ENCODE results near the gene EYS. TPM values are rescaled to one million over a fixed set of nuclear protein-coding genes. Genes with fewer than 3 reads are reported as not detected.

Gene EYS
- total and polyA plus RNA-seq, 8 donors = 0.55 to 0.58 TPM; not detected in 6

DNA sequence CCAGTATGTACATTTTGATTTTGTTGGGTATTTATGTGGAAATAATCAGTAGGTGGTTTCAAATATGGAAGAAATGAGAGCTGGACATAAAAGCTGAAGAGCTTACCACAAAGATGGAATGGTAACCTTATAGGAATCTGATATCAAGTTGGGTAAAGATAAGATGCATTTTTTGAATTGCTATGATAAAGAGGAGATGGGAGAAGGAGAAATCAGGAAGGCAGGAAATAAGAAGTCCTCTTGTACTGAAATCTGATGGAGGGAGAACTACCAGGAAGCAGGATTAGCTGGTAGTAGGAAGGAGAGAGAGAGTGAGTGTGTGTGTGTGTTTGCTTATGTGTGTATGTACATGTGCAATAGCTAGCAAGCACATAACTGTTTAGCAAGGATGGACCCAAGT, 1603.0 kb downstream of the EYS start:
- no peak overlapping the region for H3K4me3 ChIP-seq
- intact Hi-C loops (cut with DNase I; ENCODE audit: low total_unique reads) = no loop called here
- DNase-seq = no peak
- H3K36me3 ChIP-seq = no peaks in the 10 kb centered on the region
- H3K27me3 ChIP-seq = no peaks in the 10 kb centered on the region
- H3K27ac ChIP-seq = no peak overlapping the region
- H3K9me3 ChIP-seq = no peaks in the 10 kb centered on the region
- H3K4me1 ChIP-seq = no peaks in the 10 kb centered on the region
- TF ChIP-seq POLR2A (IDR thresholded peaks at IDR 0.05) = no peak
- no peak for TF ChIP-seq POLR2AphosphoS5 (IDR thresholded peaks at IDR 0.05)
- TF ChIP-seq, protein P1, sequence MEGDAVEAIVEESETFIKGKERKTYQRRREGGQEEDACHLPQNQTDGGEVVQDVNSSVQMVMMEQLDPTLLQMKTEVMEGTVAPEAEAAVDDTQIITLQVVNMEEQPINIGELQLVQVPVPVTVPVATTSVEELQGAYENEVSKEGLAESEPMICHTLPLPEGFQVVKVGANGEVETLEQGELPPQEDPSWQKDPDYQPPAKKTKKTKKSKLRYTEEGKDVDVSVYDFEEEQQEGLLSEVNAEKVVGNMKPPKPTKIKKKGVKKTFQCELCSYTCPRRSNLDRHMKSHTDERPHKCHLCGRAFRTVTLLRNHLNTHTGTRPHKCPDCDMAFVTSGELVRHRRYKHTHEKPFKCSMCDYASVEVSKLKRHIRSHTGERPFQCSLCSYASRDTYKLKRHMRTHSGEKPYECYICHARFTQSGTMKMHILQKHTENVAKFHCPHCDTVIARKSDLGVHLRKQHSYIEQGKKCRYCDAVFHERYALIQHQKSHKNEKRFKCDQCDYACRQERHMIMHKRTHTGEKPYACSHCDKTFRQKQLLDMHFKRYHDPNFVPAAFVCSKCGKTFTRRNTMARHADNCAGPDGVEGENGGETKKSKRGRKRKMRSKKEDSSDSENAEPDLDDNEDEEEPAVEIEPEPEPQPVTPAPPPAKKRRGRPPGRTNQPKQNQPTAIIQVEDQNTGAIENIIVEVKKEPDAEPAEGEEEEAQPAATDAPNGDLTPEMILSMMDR (IDR thresholded peaks at IDR 0.05) = no peak
- no peak for TF ChIP-seq EP300 (IDR thresholded peaks at IDR 0.05)

DNA sequence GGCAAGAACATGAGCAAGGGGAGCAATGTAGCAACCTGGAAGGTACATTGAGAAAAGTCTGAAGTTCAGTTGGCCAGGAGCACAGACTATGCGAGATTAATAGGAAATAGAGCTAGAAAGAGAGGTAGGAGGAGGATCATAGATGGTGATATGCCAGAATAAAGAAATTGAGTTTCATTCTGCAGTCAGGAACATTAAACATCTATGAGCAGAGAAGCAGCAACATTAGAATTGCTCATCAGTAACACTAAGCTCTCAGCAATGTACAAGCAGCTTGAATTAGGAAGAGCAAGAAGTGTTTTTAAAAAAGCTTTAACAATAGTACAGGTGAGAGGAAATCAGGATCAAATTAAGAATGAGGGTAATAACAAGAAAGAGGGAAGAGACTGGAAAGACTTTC, 1603.5 kb downstream of the EYS start:
- intact Hi-C loops (cut with DNase I; ENCODE audit: low total_unique reads) = no loop called here

DNA sequence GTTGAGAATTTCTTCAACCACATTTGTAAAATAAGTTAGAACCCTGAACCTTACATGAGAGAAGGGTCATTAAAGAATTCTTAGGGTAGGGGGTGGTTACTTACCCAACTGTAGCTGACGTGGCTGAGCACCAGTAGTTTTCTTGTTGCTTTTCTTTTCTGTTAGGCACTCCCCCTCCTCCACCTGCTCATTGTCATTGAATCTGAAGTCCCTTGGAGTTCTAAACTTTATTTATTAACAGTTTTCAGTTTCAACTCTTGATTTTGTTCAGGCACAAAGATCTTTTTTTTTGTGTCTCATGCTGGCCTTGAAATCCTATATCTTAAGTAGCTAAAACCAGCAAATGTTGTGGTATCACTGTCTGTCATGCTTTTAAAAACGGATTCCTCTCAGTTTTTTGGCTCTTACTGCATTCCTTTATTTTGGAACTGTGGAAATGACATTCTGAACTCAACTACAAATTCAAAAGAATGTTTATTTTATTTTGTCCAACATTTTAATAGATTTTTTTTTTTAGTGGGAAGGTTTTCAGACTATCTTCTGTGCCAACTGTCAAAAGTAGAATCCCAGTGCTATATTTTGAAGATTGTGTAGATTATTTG, 1606.2 kb downstream of the EYS start:
- H3K9me3 ChIP-seq = peaks cover 0 to 10% (median 3%) of the 10 kb centered on the region in 4 donors
- no peak overlapping the region for H3K27ac ChIP-seq
- DNase-seq = no peak
- TF ChIP-seq, protein P1 (IDR thresholded peaks at IDR 0.05) = no peak
- TF ChIP-seq POLR2A (IDR thresholded peaks at IDR 0.05) (no peak), EP300 (IDR thresholded peaks at IDR 0.05) (no peak), POLR2AphosphoS5 (IDR thresholded peaks at IDR 0.05) (no peak)
- no peaks in the 10 kb centered on the region for H3K4me1 ChIP-seq
- intact Hi-C loops (cut with DNase I; ENCODE audit: low total_unique reads) = no loop called here
- 27 to 35% (median 33%) methylated on average over 2 of the region's 2 CpGs for WGBS, 5 donors
- no peaks in the 10 kb centered on the region for H3K27me3 ChIP-seq
- no peak overlapping the region for H3K4me3 ChIP-seq
- no peaks in the 10 kb centered on the region for H3K36me3 ChIP-seq

More for the DNA sequence above, 1603.5 kb downstream of the EYS start:
- TF ChIP-seq POLR2A (IDR thresholded peaks at IDR 0.05) = no peak
- TF ChIP-seq POLR2AphosphoS5 (IDR thresholded peaks at IDR 0.05) = no peak
- no peak for TF ChIP-seq EP300 (IDR thresholded peaks at IDR 0.05)
- TF ChIP-seq, protein P1 (IDR thresholded peaks at IDR 0.05) = no peak
- no peaks in the 10 kb centered on the region for H3K36me3 ChIP-seq
- no peaks in the 10 kb centered on the region for H3K27me3 ChIP-seq
- 59 to 79% (median 64%) methylated on average over 1 of the region's 1 CpG for WGBS, 5 donors
- H3K9me3 ChIP-seq = no peaks in the 10 kb centered on the region
- no peaks in the 10 kb centered on the region for H3K4me1 ChIP-seq
- no peak overlapping the region for H3K4me3 ChIP-seq
- DNase-seq = no peak
- H3K27ac ChIP-seq = no peak overlapping the region

DNA sequence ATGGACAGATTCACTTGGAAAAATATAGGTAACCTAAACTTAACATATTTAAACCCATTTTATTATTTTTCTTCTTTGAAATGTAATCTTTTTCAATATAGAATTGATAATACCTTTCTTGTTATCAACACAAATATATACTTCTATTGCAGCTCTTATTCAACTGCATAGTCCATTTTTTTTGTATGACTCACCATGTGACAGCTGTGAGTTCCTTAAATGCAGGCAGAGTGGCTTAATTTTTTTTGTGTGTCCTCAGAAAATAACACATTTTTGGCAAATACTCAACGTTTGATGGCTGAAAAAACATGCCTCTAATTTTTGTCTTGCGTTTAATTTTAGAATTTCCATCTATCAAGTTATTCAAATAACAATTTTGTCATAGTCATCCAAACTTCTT, 1616.7 kb downstream of the EYS start:
- no peak for TF ChIP-seq POLR2AphosphoS5 (IDR thresholded peaks at IDR 0.05)
- TF ChIP-seq, protein P1 (IDR thresholded peaks at IDR 0.05) = no peak
- no peak for TF ChIP-seq EP300 (IDR thresholded peaks at IDR 0.05)
- no peak for TF ChIP-seq POLR2A (IDR thresholded peaks at IDR 0.05)
- intact Hi-C loops (cut with DNase I; ENCODE audit: low total_unique reads) = no loop called here
- Histone ChIP-seq H3K36me3 (no peaks in the 10 kb centered on the region), H3K27me3 (no peaks in the 10 kb centered on the region), H3K4me1 (no peaks in the 10 kb centered on the region), H3K27ac (no peak overlapping the region), H3K9me3 (peaks cover 0 to 7% (median 0%) of the 10 kb centered on the region in 4 donors), H3K4me3 (no peak overlapping the region)
- WGBS, 5 donors = 51 to 69% (median 57%) methylated on average over 2 of the region's 2 CpGs
- no peak for DNase-seq

All from stomach (tissue), 9 donors.